ENCODE data around the gene SLCO3A1.

DNA sequence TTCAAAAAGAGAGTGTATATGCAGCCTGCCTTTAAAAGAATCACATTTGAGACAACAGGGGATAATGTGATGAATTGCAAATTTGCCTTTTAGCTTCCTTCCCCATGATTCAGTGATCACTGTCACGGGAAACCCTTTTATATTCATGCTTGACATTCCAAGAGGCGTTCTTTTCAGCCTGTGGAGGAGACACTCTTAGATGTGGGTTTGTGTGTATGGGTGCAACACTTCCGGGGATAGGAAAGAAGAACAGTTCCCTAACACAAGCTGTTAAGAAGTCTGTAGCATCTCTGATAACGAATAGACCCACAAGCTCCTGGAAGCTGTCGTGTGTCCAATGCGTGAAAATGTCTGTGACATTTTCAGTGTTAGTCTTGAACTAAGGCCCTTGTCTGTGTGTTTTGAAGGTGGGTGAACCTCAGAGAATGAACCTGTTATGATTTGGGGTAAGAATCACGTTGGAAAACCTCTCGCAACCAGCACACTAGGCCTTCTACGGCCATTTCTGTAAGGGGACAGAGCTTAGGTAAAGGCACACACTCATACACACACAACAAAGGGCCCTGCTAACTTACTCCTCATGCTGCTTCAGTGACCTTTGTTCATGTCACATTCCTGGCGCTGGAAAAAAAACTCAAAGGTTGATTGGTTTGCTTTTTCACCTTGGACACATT, 311.0 kb downstream of the SLCO3A1 start:
- TF ChIP-seq, protein P1, sequence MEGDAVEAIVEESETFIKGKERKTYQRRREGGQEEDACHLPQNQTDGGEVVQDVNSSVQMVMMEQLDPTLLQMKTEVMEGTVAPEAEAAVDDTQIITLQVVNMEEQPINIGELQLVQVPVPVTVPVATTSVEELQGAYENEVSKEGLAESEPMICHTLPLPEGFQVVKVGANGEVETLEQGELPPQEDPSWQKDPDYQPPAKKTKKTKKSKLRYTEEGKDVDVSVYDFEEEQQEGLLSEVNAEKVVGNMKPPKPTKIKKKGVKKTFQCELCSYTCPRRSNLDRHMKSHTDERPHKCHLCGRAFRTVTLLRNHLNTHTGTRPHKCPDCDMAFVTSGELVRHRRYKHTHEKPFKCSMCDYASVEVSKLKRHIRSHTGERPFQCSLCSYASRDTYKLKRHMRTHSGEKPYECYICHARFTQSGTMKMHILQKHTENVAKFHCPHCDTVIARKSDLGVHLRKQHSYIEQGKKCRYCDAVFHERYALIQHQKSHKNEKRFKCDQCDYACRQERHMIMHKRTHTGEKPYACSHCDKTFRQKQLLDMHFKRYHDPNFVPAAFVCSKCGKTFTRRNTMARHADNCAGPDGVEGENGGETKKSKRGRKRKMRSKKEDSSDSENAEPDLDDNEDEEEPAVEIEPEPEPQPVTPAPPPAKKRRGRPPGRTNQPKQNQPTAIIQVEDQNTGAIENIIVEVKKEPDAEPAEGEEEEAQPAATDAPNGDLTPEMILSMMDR (IDR thresholded peaks at IDR 0.05; ENCODE audit: borderline replicate concordance, extremely low read depth, low read length, poor library complexity, severe bottlenecking), result no peak
- TF ChIP-seq EZH2 (IDR thresholded peaks at IDR 0.05; ENCODE audit: borderline replicate concordance, low read depth, low read length, severe bottlenecking), result no peak
